HG03280 (cell line): Measurements from ENCODE around the gene ING5.

Experiments used
- ATAC-seq: cut with Tn5 transposase; IDR thresholded peaks from one replicate; pipeline ENCODE4 v1.9.1; 2021; ENCODE audit warnings: mild to moderate bottlenecking, moderate library complexity; ENCODE audit not compliant: unreplicated experiment

The ING5 gene

DNA sequence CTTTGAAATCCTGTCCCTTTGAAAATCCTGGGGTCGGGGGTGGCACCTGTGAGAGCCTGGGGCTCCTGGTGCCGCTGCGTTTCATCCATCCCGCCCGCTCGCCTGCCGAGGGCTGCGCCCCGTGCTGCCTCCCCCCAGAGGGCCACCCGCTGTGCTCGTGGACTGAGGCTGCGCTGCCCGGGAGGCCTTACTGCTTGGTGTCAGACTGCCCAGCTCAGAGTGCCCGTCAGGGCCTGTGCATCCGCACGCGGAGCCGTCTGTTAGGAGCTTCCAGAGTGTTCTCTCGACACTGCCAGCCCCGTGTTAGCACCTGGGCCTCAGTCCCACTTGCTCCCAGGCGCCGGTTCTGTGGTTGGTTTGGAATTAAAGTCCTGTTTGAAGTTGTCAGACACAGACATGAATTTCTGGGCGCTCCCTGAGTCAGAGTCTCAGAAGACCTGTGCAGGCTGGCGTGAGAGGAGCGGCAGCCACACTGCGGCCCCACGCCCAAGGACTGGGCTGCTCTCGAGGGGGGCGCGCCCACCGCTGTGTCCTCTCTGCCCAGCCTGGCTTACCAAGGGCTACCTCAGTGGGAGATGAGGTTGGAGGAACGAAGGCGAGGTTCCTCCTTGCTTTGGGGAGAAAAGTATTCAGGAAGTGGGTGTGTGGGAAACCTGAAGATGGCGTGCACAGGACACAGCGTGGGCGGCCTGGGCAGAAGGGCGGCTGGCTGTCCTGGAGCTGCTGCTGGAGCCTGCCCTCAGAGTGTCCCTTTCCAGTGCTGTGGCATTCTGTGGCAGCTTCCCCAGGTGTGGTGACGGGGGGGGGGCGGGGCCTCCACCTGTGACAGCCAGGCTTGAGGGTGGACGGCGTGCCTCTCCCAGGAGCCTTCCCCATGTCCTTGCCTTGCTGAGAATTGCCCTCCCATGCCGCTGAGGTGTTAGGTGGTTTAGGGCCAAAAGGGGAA lies 29.3 kb upstream of the ING5 start:
- no peak for ATAC-seq

DNA sequence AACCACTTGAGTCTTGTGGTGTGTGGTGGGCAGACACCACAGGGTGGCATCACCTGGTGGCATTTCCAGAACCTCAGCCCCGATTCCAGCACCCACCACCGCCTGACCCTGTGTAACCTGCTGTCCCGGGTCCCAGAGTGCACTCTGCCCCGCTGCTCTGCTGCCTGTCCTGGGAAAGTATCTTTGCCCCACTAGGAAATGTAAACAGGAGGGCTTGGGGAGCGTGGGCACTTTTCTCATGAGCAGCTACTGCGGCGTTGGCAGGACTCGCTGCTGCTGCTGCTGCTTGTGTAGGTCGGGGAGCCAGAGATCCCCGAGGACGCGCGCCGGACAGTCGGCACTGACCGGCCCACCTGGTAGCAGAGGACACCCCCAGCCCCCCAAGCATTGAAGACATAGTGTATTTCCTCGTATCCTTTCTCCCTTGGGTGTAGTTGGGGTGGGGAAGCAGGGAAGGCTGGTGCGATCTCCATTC lies 28.6 kb upstream of the ING5 start:
- ATAC-seq: no peak

DNA sequence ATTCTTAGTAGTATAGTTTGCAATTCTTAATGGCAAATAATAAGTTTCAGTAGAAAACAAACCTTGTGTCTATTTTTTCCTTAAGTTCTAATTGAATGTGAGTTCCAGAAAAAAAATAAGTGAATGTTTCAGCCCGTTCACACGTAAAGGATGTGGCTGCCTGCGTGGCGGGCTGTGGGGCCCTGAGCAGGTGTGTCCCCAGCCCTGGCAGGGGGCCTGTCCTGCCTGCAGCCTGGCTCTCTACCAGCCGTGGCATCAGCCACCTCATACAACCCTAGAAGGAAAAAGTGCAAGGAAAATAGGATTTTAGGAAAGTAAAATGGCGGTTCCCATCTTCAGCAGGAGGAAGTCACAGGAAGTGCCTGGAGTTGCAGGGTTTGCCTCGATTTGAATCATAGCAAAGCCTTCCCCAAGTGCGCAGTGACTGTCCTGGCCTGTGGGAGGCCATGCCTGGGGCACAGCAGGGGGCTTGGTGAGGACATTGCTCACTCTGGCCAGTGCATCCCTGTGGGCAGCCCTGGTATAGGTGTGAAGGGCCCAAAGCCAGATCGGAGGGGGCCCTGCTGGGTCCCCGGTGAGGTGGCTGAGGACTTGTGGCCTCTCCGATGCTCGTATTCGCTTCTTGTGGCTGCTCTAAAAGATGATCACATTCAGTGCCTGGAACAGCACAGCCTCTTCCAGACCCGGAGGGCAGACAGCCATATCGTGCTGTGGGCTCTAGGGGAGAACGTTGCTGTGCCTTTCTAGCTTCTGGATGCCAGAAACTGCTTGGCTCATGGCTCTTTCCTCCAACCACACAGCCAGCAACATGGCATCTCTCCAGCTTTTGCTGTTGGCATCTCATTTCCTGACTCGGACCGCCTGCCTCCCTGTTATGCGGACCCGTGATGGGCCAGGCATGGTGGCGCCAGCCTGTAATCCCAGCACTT lies 27.8 kb upstream of the ING5 start:
- ATAC-seq: no peak

DNA sequence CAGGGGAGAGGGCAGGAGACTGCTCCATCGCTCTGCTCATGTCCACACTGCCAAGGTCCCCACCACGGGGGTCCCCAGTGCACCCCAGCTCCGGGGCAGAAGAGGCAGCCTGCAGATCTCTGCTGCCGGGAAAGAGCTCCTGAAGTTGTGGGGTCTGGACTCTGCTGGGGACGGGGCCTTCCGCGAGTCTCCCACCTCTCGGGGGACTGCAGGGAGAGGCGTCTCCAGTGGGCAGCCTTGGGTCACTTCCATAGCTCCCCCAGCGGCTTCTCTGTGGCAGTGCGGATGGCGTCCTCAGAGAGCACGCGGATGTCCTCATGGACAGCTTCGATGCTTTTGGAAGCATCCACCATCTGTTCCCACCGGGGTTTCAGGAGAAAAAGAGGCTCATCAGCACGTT lies 26.0 kb upstream of the ING5 start:
- no peak for ATAC-seq

DNA sequence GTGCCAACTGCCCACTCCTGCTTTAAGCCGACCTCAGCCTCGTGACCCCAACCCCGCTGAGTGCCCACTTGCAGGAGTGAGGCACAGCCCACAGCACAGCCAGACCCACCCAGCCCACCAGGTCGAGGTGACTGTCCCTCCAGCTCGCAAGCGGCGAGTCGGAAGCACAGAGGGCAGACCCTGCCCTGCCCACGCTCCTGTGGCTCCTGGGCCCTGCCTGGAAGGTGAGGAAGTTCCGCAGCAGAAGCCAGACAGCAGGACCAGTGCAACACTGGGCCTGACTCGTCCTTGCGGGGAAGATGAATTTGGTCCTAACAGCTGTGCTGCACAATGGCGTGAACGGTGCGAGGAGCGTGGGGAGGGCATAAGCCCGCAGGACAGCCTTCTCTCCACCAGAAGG lies 25.2 kb upstream of the ING5 start:
- ATAC-seq: no peak

DNA sequence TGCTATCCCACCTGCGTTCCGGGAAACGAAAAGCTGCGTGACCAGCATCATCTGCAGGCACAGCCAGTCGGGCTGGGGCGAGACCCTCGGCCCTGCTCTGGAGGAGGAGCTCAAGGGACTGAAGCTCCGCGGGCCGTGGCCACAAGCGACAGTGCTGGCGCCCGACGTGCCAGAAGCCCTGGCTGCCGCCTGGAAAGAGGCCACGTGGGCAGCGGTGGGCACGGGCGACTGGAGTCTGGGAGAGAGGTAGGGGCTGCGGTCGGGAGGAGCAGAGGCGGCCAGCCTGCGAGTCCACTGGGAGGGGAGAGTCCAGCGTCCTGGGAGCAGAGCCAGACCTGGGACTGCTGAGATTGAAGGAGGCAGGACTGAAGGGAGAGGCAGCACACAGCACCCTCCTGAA lies 24.4 kb upstream of the ING5 start:
- ATAC-seq: no peak

DNA sequence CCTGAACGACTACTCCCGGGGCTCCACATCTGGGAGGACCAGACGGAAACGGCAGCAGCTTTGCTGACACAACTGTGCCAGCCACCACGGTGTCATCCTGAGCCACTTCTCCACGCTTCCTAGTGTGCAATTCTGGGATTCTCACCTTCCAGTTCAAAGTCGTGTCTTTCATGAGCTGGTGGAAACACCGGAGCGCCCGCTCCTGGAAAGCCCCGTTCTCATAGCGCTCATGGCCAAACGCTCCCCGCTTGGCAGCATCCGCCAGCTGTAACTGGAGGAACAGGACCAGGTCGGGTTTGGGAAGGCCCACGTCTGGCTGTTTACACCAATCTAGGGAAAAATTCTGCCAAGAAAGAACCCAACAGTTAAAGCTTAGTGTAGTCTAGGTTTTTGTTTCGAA lies 23.5 kb upstream of the ING5 start:
- ATAC-seq: no peak

DNA sequence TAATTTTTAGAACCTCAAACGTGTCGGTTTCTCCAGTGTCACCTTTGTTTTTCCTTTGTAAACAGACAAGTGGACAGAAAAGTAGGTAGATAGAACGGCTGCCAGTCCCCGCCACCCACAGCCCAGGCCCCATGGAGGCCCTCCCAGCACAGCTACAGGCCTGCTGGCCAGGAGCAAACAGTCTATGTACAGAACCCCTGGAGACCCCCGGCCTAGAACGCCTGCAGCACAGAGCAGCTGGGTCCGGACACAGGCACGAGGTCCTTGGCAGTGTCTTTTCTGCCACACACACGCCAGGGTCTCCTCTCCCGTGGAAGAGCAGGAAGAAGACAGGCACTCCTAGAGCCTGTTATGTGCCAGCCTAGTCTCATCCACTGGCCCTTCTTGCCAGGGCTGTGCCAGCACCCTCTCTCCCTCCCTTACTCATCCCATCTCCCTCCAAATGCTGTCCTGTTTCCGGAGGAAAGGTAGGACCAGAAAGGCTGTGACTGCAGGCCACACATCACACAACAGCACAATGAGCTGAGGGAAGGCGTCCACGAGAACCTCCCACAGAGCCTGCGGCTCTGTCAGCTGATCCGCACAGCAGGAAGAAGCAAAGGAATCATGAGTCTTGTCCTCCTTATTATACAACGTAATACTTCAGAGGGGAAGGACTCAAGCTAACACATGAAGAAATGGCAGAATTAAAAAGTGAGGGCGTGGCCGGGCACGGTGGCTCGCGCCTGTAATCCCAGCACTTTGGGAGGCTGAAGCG lies 22.9 kb upstream of the ING5 start:
- ATAC-seq: no peak

DNA sequence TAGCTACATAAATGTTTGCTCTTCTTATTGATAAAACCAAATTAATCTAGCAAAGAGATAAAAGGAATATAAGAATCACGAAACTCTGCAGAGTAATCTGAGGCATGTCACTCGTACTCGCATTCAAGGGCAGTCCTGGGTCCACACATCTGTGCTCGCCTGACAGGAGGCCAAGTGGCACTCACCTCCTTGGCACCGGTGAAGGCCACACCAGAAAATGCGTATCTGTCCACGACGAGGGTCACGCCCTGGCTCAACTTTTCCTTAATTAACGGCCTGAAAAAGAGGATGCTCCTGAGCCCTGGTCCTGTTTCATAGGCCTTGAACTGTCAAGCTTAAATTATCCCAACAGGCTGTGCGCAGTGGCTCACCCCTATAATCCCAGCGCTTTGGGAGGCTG lies 21.8 kb upstream of the ING5 start:
- ATAC-seq: no peak

DNA sequence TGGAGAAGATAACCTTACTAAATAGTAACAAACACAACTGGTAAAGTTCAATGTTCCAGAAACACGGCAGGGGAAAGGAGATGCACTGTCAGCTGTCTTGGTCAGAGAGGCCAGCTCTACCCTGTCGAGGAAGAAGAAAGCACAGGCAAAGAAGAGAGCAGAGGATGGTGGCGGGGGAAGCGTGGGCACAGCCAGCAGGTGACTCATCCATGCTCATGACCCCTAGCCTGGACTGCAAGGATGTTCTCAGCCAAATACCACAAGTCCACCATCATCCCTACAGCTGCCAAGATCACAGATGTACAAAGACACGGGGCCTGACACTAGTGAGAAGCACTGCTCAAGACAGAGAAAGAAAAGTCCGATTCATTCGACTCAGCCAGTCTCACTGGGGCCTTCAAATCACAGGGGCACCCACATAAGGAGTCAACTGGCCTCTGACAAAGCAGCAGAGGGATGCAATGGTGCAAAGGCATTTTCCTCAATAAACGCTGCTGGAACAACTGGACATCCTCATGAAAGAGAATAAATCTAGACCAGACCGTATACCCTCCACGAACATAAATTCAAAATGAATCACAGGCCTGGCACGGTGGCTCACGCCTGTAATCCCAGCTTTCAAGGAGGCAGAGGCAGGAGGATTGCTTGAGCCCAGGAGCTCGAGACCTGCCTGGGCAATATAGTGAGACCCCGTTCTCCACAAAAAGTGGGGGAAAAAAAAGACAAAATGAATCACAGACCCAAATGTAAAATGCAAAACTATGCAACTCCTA lies 20.8 kb upstream of the ING5 start:
- no peak for ATAC-seq

DNA sequence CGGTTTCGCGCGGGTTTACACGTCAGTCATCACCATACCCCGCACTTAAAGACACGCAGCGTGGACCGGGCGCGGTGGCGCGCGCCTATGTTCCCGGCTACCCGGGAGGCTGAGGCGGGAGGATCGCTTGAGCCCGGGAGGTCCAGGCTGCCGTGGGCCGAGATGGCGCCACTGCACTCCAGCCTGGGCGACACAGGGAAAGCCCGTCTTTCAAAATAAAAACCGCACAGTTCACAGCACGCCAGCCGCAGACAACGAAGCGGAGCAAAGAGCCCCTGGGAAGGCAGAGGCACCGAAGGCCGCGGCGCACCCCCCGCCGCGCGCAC lies 15.6 kb upstream of the ING5 start:
- peak; percentile 18 for ATAC-seq

DNA sequence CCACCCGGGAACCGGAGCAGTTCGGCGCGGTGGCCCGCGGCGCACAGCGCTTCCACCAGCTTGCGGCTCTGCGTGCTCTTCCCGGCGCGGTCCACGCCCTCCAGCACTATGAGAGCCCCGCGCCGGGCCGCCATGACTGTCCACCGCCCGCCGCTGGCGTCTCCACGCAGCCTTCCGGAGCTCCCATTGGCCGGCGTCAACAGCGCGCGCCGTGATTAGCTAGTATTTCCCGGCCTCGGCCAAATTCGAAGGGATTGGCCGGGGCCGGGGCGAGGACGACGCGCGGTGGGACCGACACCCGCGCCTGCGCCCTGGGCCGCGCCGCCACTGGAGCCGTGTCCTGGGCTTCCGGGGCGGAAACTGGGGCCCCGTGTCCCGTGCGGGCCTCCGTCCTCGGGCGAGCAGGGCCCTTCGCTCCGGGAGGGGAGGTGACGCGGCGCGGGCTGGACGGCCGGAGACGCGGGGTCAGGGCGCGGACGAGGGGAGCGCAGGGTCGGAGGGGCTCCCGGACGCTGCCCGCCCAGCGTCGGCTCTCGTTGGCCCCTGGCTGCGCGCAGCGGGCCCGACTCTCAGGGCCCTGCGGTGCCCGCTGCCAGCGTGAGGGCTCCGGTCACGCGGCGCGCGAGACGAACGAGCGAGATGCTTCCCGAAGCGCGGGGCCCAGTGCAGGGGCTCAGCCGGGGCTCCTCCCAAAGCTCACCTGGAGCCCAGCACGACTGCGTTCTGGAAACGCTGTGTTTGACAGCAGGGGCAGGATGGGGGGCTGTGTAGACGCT lies 15.0 kb upstream of the ING5 start, which contains the start of gene DTYMK:
DTYMK (minus strand) TSS at position 166 of the 776 bp plus-strand sequence; CDS start at position 134, 32 bp downstream.
- ATAC-seq: peak; percentile 94

DNA sequence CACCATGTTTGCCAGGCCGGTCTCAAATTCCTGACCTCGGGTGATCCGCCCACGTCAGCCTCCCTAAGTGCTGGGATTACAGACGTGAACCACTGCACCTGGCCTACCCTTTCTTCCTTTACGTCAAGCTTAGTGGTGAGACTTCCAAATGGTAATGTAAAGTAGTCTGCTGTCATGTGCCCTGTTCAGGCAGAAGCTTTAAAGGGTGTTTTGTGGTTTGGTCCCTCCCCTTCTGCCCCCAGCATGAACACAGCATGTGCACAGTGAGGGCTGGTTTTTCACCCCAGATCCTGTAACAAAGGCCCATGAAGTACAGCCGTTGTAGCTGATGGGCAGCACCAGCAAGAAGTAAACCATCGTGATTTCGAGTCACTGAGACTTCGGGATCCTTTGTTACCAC lies 12.5 kb upstream of the ING5 start:
- ATAC-seq: no peak

DNA sequence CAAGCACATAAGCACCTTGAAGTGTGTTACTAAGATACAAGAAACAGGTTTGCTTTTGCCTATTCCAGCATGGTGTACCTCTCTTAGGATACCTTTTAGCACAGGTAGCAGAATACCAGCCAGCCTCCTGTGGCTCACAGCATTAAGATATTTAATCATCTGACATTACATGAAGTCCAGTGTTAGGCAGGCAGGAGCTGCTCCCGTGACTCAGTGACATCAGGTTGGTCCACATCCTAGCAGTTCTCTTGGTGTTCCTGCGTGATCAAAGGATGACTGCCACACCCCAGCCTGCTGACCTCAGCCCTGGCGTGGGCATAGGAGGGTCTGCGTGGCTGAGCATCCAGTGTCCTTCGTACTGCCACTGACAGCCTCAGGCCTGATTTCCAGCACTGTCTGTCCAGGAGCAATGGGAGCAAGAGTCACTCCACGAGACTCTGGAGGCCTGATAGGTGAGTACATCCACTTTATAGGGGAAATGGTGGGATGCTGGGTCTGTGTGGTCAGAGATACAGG lies 11.6 kb upstream of the ING5 start:
- ATAC-seq: no peak

DNA sequence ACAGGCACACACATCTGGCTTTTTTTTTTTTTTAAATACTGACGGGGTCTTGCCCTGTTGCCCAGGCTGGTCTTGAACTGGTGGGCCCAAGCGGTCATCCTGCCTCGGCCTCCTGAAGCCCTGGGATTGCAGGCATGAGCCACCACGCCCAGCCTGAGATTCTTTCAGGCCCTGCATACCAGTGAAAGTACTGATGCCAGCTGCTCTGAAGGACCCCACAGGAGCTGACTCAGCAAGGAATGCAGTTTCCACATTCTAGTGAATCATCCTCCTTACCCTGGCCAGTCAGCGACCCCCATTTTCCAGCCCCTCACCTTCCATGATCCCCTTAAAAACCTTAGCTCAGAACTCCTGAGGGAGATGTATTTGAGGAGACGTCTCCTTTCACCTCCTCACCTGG lies 9.4 kb upstream of the ING5 start:
- ATAC-seq: no peak

DNA sequence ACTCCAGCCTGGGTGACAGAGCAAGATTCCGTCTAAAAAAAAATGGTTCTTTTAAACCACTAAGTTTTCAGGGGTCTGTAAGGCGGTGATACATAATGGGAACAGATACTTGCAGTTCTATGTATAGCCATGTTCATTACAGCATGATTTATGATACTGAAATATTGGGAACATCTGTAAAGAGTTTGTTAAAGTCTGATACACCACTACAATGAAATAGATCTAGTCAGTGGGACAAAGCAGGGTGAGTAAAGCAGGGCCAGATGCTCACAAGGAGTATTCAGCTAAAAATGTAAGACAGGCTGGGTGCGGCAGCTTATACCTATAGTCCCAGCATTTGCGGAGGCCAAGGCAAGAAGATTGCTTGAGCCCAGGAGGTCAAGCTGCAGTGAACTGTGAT lies 6.2 kb upstream of the ING5 start:
- no peak for ATAC-seq

DNA sequence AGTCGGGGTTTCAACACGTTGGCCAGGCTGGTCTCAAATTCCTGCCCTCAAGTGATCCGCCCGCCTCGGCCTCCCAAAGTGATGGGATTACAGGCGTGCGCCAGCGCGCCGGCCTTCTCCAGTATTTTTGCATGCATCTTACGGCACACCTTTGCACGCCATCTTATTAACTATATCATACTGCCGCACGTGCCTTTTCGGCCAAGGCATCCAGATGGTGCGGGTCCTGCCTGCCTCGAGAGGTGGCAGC lies 765 bp upstream of the ING5 start:
- ATAC-seq: no peak

DNA sequence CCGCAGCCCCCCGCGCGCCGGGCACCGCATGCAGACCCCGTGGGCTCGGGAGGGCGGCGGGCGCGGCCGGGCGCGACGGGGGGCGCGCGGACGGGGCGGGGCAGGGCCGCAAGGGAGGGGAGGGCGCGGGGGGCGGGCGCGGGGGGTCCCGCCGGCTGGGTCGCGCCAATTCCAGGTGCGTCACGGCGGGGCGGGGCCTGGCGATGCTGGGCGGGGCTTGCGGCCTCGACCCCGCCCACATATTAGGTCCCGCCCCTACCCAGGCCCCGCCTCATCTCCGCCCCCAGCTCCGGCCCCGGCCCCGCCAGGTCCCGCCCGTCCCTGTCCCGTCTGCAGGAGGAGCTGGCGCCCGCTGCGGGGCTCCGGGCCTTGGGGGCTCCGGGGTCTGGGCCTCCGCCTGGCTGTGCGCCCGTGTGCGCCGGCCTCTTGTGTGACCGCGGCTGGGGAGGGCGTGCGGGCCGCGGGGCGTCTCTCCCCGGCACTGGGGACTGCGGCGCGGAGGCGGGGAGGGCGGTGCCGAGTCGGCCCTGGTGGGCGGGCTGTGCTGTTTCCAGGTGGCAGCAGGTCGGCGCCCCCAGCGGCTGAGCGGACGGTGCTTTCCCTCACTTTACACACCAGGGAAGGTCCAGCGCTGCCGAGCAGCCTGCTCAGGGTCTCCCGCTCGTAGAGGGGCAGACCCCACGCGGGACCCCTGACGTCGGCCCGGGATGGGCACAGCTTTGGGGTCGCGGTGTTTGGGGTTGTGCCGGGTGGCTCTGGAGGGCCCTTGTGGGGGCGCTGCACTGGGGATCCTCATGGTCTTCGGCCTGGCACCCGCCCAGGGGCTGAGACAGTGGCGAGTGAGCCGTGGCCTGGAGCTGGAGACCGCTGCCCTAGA lies 554 bp downstream of the ING5 start:
- peak; percentile 67 for ATAC-seq
